Endothelial cell of umbilical vein (primary cell): ENCODE measurements around the gene TRIM21. TPM values are rescaled to one million over a fixed set of nuclear protein-coding genes. Genes with fewer than 3 reads are reported as not detected.

Source experiments
- BruUV-seq: library from RNA; stranded (reverse); fragments of 400-500 nt; replicated peaks from 2 replicates; lab custom pipeline; 2021; lab: Mats Ljungman, UMichigan
- CTCF ChIA-PET: fragments of 300-600, 350-600 bp; sonication (Branson Sonifier 250); formaldehyde crosslinking; loops from one replicate; lab custom pipeline; 2021; ENCODE audit warnings: antibody characterized with exemption, inconsistent platforms; lab: Charles Lee
- POLR2A ChIA-PET: fragments of 300-600, 350-600 bp; sonication (Branson Sonifier 250); formaldehyde crosslinking; loops from one replicate; lab custom pipeline; 2021; ENCODE audit warnings: antibody characterized with exemption, inconsistent platforms; lab: Charles Lee
- DNase-seq: peaks from one replicate; pipeline ENCODE4 v3.0.0-alpha.2; 2011; ENCODE audit warnings: low read depth, low spot score
- FAIRE-seq: peaks from 2 replicates; lab custom pipeline; 2011; peaks lifted over from hg19 to GRCh38; lab: Jason Lieb, UNC
- H2AFZ ChIP-seq: 2 replicates; pipeline ENCODE4 v1.6.0; 2012; ENCODE audit warnings: low read depth, low read length, control low read depth, inconsistent platforms
- H3K27ac ChIP-seq: 2 replicates; pipeline ENCODE4 v1.5.1; 2011; ENCODE audit warnings: low read depth, mild to moderate bottlenecking, control low read depth, low read length, moderate library complexity; ENCODE audit not compliant: insufficient read depth
- H3K27me3 ChIP-seq, 2 experiments: 2 replicates each; pipeline versions ENCODE4 v1.6.0 to v1.6.1; 2011; ENCODE audit warnings: low read length in 2 of 2, mixed read lengths in 1 of 2; ENCODE audit not compliant: control insufficient read depth in 2 of 2, insufficient read depth in 2 of 2
- H3K36me3 ChIP-seq, 2 experiments: 2 replicates in 1 of 2; 3 replicates in 1 of 2; pipeline ENCODE4 v1.5.1; 2011; ENCODE audit warnings: low read length in 2 of 2, mild to moderate bottlenecking in 1 of 2, moderate library complexity in 1 of 2; ENCODE audit not compliant: control insufficient read depth in 2 of 2, insufficient read depth in 2 of 2; ENCODE audit errors: extremely low read depth in 1 of 2
- H3K4me1 ChIP-seq: 3 replicates; pipeline ENCODE4 v1.5.1; 2011; ENCODE audit warnings: mild to moderate bottlenecking, low read length; ENCODE audit not compliant: control insufficient read depth, insufficient read depth; ENCODE audit errors: extremely low read depth
- H3K4me2 ChIP-seq: 2 replicates; pipeline ENCODE4 v1.6.1; 2011; ENCODE audit warnings: low read length, control low read depth, mixed read lengths; ENCODE audit not compliant: insufficient read depth
- H3K4me3 ChIP-seq, 3 experiments: fragments of 200-600 bp in 1 of 3; sonication (generic), shearing (Covaris generic) in 1 of 3; replicated peaks in 1 of 3; 2 replicates each; pipeline ENCODE4 v1.5.1; 2011 to 2016; ENCODE audit warnings: control low read depth in 3 of 3, low read length in 3 of 3, mild to moderate bottlenecking in 2 of 3, inconsistent platforms in 1 of 3, low read depth in 1 of 3, moderate library complexity in 1 of 3; ENCODE audit not compliant: insufficient read depth in 1 of 3
- H3K79me2 ChIP-seq: 2 replicates; pipeline ENCODE4 v1.6.0; 2012; ENCODE audit warnings: low read length, inconsistent platforms; ENCODE audit not compliant: control insufficient read depth, insufficient read depth
- H3K9ac ChIP-seq: replicated peaks from 2 replicates; pipeline ENCODE3; 2011; ENCODE audit warnings: low read length, control low read depth; ENCODE audit not compliant: insufficient read depth; ENCODE audit errors: extremely low read depth
- H3K9me1 ChIP-seq: replicated peaks from 3 replicates; pipeline ENCODE4 v1.6.0; 2011; ENCODE audit warnings: mild to moderate bottlenecking, low read length; ENCODE audit not compliant: control insufficient read depth, insufficient read depth; ENCODE audit errors: extremely low read depth
- H3K9me3 ChIP-seq: replicated peaks from 2 replicates; pipeline ENCODE4 v1.5.1; 2012; ENCODE audit warnings: low read length, inconsistent platforms; ENCODE audit not compliant: control insufficient read depth, insufficient read depth
- H4K20me1 ChIP-seq: replicated peaks from 2 replicates; pipeline ENCODE3; 2011; ENCODE audit warnings: mild to moderate bottlenecking, low read length; ENCODE audit not compliant: control insufficient read depth, insufficient read depth; ENCODE audit errors: extremely low read depth
- EZH2 ChIP-seq: IDR thresholded peaks from 2 replicates; pipeline ENCODE4 v1.6.1; 2012; ENCODE audit warnings: borderline replicate concordance, low read depth, mild to moderate bottlenecking, moderate library complexity, low read length, inconsistent platforms; ENCODE audit not compliant: severe bottlenecking
- FOS ChIP-seq: IDR thresholded peaks from 2 replicates; pipeline ENCODE4 v1.6.1; 2011; ENCODE audit warnings: mild to moderate bottlenecking, low read length, moderate library complexity, borderline replicate concordance; ENCODE audit not compliant: insufficient read depth
- GATA2 ChIP-seq: IDR thresholded peaks from 2 replicates; pipeline ENCODE4 v1.7.0; 2011; ENCODE audit warnings: low read depth, mild to moderate bottlenecking, moderate library complexity, mixed read lengths, low read length; ENCODE audit not compliant: insufficient read length, insufficient read depth
- POLR2A ChIP-seq: IDR thresholded peaks from 2 replicates; pipeline ENCODE4 v1.6.1; 2012; ENCODE audit warnings: low read depth, mild to moderate bottlenecking, control low read depth, low read length
- POLR2AphosphoS5 ChIP-seq: IDR thresholded peaks from 2 replicates; pipeline ENCODE4 v1.6.1; 2012; ENCODE audit warnings: low read depth, mild to moderate bottlenecking, control low read depth, low read length, moderate library complexity; ENCODE audit not compliant: insufficient read depth
- dilution Hi-C: fragments of 300-500 bp; cut with MboI; formaldehyde crosslinking; loops from one replicate; pipeline ENCODE4 v1.15.0; 2019; ENCODE audit warnings: low sequenced_read_pairs; ENCODE audit not compliant: extremely low pct_ligation_motif_present
- intact Hi-C: fragments of 100-400 bp; cut with micrococcal nuclease; formaldehyde crosslinking; loops from one replicate; pipeline ENCODE4 v1.10.0; 2022
- polyA plus RNA-seq, 4 experiments: library from polyadenylated mRNA; depleted of rRNA in 3 of 4; stranded (reverse) in 3 of 4; unstranded in 1 of 4; fragments of >200 nt; gene quantifications; 2 replicates each; pipeline versions ENCODE4 v1.2.1 to v1.2.3, GENCODE V29; 2011 to 2012; ENCODE audit warnings: missing spikeins in 1 of 4
- total RNA-seq: library from RNA; stranded (reverse); gene quantifications from 2 replicates; pipeline ENCODE4 v1.2.3, GENCODE V29; 2021
- TF ChIP-seq, protein P1 (sequence below): IDR thresholded peaks from 2 replicates; pipeline ENCODE4 v1.6.1; 2011; ENCODE audit not compliant: insufficient read depth, insufficient read length
- TF ChIP-seq, protein P2 (sequence below), 2 donors: IDR thresholded peaks; 1 replicate in 1 of 2; 2 replicates in 1 of 2; pipeline ENCODE4 v1.5.1; 2011; ENCODE audit warnings: low read length in 2 of 2, mild to moderate bottlenecking in 2 of 2, moderate library complexity in 2 of 2, control low read depth in 1 of 2, inconsistent platforms in 1 of 2, low read depth in 1 of 2; ENCODE audit not compliant: insufficient read depth in 1 of 2; ENCODE audit errors: extremely low read depth in 1 of 2

Gene TRIM21
- total and polyA plus RNA-seq, 2 donors (not counting 3 experiments of a cell fraction or from before 2014, with no cell fraction given), result 18.9 to 20.8 TPM

DNA sequence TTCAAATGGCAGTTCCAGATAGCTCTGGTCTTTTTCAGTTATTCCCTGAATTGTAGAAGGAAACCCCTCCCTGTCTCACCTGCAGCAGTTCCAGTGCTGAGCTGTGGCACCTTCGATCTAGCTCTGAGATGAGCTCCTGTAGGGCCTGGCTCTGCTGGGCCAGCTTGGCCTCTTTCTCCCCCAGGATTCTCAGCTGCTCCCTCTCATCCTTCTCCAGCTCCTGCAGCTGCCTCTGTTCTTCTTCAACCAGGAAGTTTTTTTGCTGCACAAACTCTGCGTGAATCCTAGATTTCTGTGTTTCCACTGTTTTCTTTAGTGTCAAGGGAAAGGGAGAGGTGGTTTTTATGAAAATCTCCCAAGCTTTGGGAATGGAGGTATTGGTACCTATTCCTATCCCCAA is 5.3 kb downstream of the TRIM21 start:
- Histone ChIP-seq H3K79me2 (peaks cover 3% of the 10 kb centered on the region), H3K36me3 (peaks cover 2 to 22% of the 10 kb centered on the region in 2 experiments), H3K9me1 (no peaks in the 10 kb centered on the region), H3K27me3 (no peaks in the 10 kb centered on the region), H3K9ac (no peak overlapping the region), H3K4me1 (peaks cover 3% of the 10 kb centered on the region), H2AFZ (no peak overlapping the region), H3K4me2 (no peak overlapping the region), H3K4me3 (no peak overlapping the region), H4K20me1 (no peaks in the 10 kb centered on the region), H3K9me3 (no peaks in the 10 kb centered on the region), H3K27ac (no peak overlapping the region)
- intact Hi-C loops, result no loop called here
- no peak for TF ChIP-seq EZH2
- TF ChIP-seq, protein P1, sequence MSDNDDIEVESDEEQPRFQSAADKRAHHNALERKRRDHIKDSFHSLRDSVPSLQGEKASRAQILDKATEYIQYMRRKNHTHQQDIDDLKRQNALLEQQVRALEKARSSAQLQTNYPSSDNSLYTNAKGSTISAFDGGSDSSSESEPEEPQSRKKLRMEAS, result no peak
- TF ChIP-seq, protein P2, sequence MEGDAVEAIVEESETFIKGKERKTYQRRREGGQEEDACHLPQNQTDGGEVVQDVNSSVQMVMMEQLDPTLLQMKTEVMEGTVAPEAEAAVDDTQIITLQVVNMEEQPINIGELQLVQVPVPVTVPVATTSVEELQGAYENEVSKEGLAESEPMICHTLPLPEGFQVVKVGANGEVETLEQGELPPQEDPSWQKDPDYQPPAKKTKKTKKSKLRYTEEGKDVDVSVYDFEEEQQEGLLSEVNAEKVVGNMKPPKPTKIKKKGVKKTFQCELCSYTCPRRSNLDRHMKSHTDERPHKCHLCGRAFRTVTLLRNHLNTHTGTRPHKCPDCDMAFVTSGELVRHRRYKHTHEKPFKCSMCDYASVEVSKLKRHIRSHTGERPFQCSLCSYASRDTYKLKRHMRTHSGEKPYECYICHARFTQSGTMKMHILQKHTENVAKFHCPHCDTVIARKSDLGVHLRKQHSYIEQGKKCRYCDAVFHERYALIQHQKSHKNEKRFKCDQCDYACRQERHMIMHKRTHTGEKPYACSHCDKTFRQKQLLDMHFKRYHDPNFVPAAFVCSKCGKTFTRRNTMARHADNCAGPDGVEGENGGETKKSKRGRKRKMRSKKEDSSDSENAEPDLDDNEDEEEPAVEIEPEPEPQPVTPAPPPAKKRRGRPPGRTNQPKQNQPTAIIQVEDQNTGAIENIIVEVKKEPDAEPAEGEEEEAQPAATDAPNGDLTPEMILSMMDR (IDR thresholded peaks at IDR 0.05; ENCODE audit: extremely low read depth in 1 of 2, insufficient read depth in 1 of 2, low read depth in 1 of 2, low read length in 2 of 2), result no peak
- TF ChIP-seq POLR2AphosphoS5, result no peak
- TF ChIP-seq POLR2A, result no peak
- no peak for TF ChIP-seq GATA2
- no peak for TF ChIP-seq FOS
- dilution Hi-C loops, result no loop called here
- POLR2A ChIA-PET, result no interaction called here
- DNase-seq, result no peak
- FAIRE-seq, result no peak
- no TSS peak for BruUV-seq
- CTCF ChIA-PET, result interaction anchor here (1.3 kb wide), 1 partner anchor 151 kb away, joined by 3 read pairs; no protein-coding TSS in a partner anchor
